ENCODE results near the gene ARHGAP26.

DNA sequence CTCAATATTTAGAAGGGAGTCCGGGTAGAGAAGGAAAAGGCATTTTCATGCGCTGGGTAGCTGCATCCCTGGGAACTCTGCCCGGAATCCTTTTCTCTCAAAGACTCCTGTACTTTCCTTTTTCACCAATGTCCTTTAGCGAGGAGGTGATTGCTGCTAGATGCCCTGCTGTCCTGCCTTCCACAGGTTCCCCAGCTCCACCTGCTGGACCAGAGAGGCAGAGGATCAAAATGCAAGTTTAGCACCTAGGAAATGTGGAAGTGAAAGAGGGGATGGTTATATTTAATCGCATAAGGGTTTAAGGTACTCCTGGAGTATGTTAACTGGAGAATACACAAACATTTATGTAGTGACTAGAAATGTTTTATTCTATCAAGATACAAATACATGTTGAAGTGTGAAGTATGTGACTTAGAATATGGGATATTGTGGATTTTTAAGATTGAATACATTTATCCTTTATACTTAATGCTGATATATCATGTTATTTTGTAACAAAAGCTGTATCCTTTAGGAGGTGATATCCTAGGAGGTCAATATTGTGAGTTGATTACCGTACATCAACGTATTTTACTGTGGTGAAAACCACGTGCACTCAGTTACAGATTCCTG, 145.7 kb downstream of the ARHGAP26 start:
- TF ChIP-seq POLR2AphosphoS5 (IDR thresholded peaks at IDR 0.05; ENCODE audit: low read depth, low read length): no peak
- TF ChIP-seq, protein P1, sequence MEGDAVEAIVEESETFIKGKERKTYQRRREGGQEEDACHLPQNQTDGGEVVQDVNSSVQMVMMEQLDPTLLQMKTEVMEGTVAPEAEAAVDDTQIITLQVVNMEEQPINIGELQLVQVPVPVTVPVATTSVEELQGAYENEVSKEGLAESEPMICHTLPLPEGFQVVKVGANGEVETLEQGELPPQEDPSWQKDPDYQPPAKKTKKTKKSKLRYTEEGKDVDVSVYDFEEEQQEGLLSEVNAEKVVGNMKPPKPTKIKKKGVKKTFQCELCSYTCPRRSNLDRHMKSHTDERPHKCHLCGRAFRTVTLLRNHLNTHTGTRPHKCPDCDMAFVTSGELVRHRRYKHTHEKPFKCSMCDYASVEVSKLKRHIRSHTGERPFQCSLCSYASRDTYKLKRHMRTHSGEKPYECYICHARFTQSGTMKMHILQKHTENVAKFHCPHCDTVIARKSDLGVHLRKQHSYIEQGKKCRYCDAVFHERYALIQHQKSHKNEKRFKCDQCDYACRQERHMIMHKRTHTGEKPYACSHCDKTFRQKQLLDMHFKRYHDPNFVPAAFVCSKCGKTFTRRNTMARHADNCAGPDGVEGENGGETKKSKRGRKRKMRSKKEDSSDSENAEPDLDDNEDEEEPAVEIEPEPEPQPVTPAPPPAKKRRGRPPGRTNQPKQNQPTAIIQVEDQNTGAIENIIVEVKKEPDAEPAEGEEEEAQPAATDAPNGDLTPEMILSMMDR (IDR thresholded peaks at IDR 0.05): peak; percentile 80
- TF ChIP-seq, protein P2, sequence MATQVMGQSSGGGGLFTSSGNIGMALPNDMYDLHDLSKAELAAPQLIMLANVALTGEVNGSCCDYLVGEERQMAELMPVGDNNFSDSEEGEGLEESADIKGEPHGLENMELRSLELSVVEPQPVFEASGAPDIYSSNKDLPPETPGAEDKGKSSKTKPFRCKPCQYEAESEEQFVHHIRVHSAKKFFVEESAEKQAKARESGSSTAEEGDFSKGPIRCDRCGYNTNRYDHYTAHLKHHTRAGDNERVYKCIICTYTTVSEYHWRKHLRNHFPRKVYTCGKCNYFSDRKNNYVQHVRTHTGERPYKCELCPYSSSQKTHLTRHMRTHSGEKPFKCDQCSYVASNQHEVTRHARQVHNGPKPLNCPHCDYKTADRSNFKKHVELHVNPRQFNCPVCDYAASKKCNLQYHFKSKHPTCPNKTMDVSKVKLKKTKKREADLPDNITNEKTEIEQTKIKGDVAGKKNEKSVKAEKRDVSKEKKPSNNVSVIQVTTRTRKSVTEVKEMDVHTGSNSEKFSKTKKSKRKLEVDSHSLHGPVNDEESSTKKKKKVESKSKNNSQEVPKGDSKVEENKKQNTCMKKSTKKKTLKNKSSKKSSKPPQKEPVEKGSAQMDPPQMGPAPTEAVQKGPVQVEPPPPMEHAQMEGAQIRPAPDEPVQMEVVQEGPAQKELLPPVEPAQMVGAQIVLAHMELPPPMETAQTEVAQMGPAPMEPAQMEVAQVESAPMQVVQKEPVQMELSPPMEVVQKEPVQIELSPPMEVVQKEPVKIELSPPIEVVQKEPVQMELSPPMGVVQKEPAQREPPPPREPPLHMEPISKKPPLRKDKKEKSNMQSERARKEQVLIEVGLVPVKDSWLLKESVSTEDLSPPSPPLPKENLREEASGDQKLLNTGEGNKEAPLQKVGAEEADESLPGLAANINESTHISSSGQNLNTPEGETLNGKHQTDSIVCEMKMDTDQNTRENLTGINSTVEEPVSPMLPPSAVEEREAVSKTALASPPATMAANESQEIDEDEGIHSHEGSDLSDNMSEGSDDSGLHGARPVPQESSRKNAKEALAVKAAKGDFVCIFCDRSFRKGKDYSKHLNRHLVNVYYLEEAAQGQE (IDR thresholded peaks at IDR 0.05; ENCODE audit: insufficient read depth in 1 of 2, low read depth in 2 of 2, low read length in 1 of 2): no peak
